Ovary (tissue), 3 donors: ENCODE measurements around the gene CAPN13.

Experiments used
- CTCF ChIP-seq, 3 donors: fragments of 450-650 bp in 2 of 3; fragments of 200-600 bp in 1 of 3; IDR thresholded peaks; one replicate each; pipeline versions ENCODE4 v1.5.1 to v1.8.0; 2016 to 2022; ENCODE audit warnings: antibody characterized with exemption in 3 of 3, mild to moderate bottlenecking in 1 of 3
- POLR2A ChIP-seq: fragments of 450-650 bp; IDR thresholded peaks from one replicate; pipeline ENCODE4 v1.6.1; 2017; ENCODE audit warnings: antibody characterized with exemption, mild to moderate bottlenecking, moderate library complexity
- donor health status: DM: no; HTN: no; CAD: no.

GRCh38 chr2:30693821-30694281 is 113.4 kb downstream of the CAPN13 start:
- no peak for TF ChIP-seq CTCF (IDR thresholded peaks at IDR 0.05)
- no peak for TF ChIP-seq POLR2A
